ENCODE data around the gene SCART1. TPM values are rescaled to one million over a fixed set of nuclear protein-coding genes. Genes with fewer than 3 reads are reported as not detected.

Gene SCART1
- total and polyA plus RNA-seq, 12 donors: 0.42 to 5.5 (median 2.0) TPM

DNA sequence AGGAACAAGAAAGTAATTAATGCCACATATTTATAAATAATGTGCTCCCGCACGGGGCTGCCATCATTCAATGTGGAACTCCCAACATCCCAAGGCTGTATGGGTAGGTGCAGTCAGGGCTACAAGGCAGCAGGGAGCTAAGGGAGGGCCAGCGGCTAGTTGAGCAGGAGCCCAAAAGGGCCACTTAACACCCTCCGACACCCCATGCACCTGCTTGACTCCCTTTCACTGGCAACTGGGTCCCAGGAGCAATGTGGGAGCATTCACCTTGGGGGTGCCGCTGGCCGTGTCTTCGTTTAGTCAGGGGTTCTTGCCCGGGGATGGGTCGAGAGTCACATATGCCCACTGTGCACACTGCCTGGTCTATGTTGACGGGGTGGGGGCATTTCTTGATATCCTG is 27.9 kb downstream of the SCART1 start:
- intact Hi-C loops (cut with DNase I): no loop called here

DNA sequence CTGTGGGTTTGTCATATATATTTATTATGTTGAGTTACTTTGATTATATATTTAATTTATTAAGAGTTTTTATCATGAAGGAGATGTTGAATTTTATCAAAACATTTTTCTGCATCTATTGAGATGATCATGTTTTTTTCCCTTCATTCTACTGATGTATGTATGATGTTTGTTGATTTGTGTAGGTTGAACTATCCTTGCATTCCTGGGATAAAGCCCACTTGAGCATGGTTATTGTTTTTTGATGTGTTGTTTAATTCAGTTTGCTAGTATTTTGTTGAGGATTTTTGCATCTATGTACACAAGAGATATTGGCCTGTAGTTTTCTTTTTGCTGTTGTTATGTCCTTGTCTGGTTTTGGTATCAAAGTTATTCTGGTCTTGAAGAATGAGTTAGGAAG is 31.1 kb downstream of the SCART1 start:
- Histone ChIP-seq H3K27me3 (no peaks in the 10 kb centered on the region), H3K9me3 (replicated peaks in 1 of 3) (peaks cover 0 to 21% (median 14%) of the 10 kb centered on the region in 3 donors), H3K4me3 (no peak overlapping the region), H3K4me1 (replicated peaks in 1 of 2) (no peaks in the 10 kb centered on the region), H3K36me3 (replicated peaks in 1 of 2) (no peaks in the 10 kb centered on the region), H3K27ac (no peak overlapping the region)
- no peak for DNase-seq
- intact Hi-C loops (cut with DNase I): no loop called here
- TF ChIP-seq, protein P1, sequence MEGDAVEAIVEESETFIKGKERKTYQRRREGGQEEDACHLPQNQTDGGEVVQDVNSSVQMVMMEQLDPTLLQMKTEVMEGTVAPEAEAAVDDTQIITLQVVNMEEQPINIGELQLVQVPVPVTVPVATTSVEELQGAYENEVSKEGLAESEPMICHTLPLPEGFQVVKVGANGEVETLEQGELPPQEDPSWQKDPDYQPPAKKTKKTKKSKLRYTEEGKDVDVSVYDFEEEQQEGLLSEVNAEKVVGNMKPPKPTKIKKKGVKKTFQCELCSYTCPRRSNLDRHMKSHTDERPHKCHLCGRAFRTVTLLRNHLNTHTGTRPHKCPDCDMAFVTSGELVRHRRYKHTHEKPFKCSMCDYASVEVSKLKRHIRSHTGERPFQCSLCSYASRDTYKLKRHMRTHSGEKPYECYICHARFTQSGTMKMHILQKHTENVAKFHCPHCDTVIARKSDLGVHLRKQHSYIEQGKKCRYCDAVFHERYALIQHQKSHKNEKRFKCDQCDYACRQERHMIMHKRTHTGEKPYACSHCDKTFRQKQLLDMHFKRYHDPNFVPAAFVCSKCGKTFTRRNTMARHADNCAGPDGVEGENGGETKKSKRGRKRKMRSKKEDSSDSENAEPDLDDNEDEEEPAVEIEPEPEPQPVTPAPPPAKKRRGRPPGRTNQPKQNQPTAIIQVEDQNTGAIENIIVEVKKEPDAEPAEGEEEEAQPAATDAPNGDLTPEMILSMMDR (IDR thresholded peaks at IDR 0.05): no peak
- no peak for TF ChIP-seq POLR2A (IDR thresholded peaks at IDR 0.05)

More for the DNA sequence above, 27.9 kb downstream of the SCART1 start:
- H3K4me3 ChIP-seq: no peak overlapping the region
- peaks cover 0 to 7% (median 4%) of the 10 kb centered on the region in 3 donors for H3K9me3 ChIP-seq (replicated peaks in 1 of 3)
- no peak for DNase-seq
- 78 to 90% (median 80%) methylated on average over 7 to 10 of the region's 10 CpGs for WGBS, 4 donors
- no peaks in the 10 kb centered on the region for H3K27me3 ChIP-seq
- H3K27ac ChIP-seq: no peak overlapping the region
- no peaks in the 10 kb centered on the region for H3K4me1 ChIP-seq (replicated peaks in 1 of 2)
- no peaks in the 10 kb centered on the region for H3K36me3 ChIP-seq (replicated peaks in 1 of 2)
- TF ChIP-seq POLR2A (IDR thresholded peaks at IDR 0.05): no peak
- TF ChIP-seq, protein P1 (IDR thresholded peaks at IDR 0.05): no peak

DNA sequence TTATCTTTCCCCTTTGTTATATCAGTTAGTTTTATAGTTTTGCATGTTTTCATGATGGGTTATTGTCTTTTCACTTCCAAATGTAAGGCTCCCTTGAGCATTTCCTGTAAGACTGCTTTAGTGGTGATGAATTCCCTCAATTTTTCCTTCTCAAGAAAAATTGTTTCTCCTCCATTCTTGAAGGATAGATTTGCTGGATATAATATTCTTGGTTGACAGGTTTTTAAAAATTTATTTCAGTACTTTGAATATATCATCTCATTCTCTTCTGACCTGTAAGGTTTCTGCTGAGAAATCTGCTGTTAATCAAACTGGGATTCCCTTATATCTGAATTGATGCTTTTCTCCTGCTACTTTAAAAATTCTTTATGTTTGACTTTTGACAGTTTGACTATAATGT is 33.3 kb downstream of the SCART1 start:
- intact Hi-C loops (cut with DNase I): no loop called here
- H3K4me3 ChIP-seq: no peak overlapping the region
- TF ChIP-seq, protein P1 (IDR thresholded peaks at IDR 0.05): no peak
- TF ChIP-seq POLR2A (IDR thresholded peaks at IDR 0.05): no peak
- H3K4me1 ChIP-seq (replicated peaks in 1 of 2): no peaks in the 10 kb centered on the region
- no peaks in the 10 kb centered on the region for H3K36me3 ChIP-seq (replicated peaks in 1 of 2)
- no peaks in the 10 kb centered on the region for H3K27me3 ChIP-seq
- H3K27ac ChIP-seq: no peak overlapping the region
- no peak for DNase-seq
- peaks cover 0 to 21% (median 14%) of the 10 kb centered on the region in 3 donors for H3K9me3 ChIP-seq (replicated peaks in 1 of 3)

DNA sequence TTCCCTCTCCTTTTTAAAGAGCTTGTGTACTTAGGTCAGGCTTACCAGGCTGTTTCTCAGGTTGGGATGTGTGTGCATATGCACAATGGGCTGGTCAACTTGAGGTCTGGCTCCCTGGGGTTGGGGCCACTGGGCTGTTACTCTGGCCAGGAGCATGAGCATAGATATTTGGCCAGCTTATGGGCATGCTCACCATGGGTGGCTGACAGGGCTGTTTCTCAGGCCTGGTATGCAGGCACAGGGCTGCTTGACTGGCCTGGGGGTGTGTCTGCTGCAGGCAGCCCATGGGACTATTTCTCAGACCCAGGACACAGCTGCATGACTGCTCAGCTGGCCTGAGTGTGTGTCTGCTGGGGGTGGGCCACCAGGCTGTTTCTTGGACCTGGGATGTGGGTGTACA is 34.6 kb downstream of the SCART1 start:
- Histone ChIP-seq H3K27me3 (no peaks in the 10 kb centered on the region), H3K4me3 (no peak overlapping the region), H3K4me1 (replicated peaks in 1 of 2) (no peaks in the 10 kb centered on the region), H3K9me3 (replicated peaks in 1 of 3) (peaks cover 0 to 21% (median 14%) of the 10 kb centered on the region in 3 donors), H3K27ac (no peak overlapping the region), H3K36me3 (replicated peaks in 1 of 2) (no peaks in the 10 kb centered on the region)
- DNase-seq: no peak
- TF ChIP-seq, protein P1 (IDR thresholded peaks at IDR 0.05): no peak
- no peak for TF ChIP-seq POLR2A (IDR thresholded peaks at IDR 0.05)
- intact Hi-C loops (cut with DNase I): no loop called here
